Measurements from ENCODE around the gene ANXA2. TPM values are rescaled to one million over a fixed set of nuclear protein-coding genes. Genes with fewer than 3 reads are reported as not detected.

Gene ANXA2
- total RNA-seq, 4 donors from 2014 or later, result 896 to 1,792 (median 1,413) TPM

GRCh38 chr15:60396958-60397771, 621 bp downstream of the ANXA2 start:
- TF ChIP-seq CTCF (IDR thresholded peaks at IDR 0.05; ENCODE audit: low read depth), result no peak

GRCh38 chr15:60396560-60396957, 1.2 kb downstream of the ANXA2 start:
- no peak for TF ChIP-seq CTCF (IDR thresholded peaks at IDR 0.05; ENCODE audit: low read depth)

- no peak for TF ChIP-seq CTCF (IDR thresholded peaks at IDR 0.05; ENCODE audit: low read depth)
These were observed 1.7 kb downstream of the ANXA2 start for GRCh38 chr15:60396100-60396499.

- TF ChIP-seq CTCF (IDR thresholded peaks at IDR 0.05; ENCODE audit: low read depth), result no peak
These were observed 2.3 kb downstream of the ANXA2 start for GRCh38 chr15:60395276-60396011.

DNA sequence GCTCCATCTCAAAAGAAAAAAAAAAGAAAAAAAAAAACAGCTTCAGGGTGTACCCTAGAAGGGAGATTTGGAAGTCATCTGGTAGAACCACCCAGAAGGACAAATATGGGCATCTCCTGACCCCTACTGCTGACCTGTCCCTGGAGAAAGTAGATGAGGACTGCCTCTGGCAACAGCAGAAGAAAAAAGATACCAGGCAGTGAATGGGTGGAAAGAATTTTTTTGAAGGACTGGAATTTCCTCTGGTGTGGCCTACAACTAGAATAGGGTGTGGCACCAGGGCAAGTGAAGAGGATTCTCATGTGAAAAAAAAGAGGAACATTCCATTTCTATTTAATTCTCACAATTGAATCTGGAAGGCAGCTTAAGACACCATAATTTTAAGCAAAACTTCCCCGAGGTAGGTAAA, 3.1 kb downstream of the ANXA2 start:
- TF ChIP-seq CTCF (IDR thresholded peaks at IDR 0.05; ENCODE audit: low read depth), result no peak

- no peak for TF ChIP-seq CTCF (IDR thresholded peaks at IDR 0.05; ENCODE audit: low read depth)
These were observed 4.6 kb downstream of the ANXA2 start for GRCh38 chr15:60392986-60393790.

- no peak for TF ChIP-seq CTCF (IDR thresholded peaks at IDR 0.05; ENCODE audit: low read depth)
These were observed 5.2 kb downstream of the ANXA2 start for GRCh38 chr15:60392601-60392985.
